Neural cell (in vitro differentiated cells): ENCODE results near the gene KLF9. TPM values are rescaled to one million over a fixed set of nuclear protein-coding genes. Genes with fewer than 3 reads are reported as not detected.

Experiments used
- H2AFZ ChIP-seq: fragments of 200-600, 300-800 bp; sonication (generic), shearing (Covaris generic); 2 replicates; pipeline ENCODE4 v1.6.0; 2014; ENCODE audit warnings: low read depth, mild to moderate bottlenecking, antibody characterized with exemption, low read length, moderate library complexity
- H3F3A ChIP-seq: fragments of 200-600 bp; shearing (Covaris generic); 2 replicates; pipeline ENCODE4 v1.6.1; 2016; ENCODE audit warnings: mild to moderate bottlenecking, moderate library complexity, mixed read lengths, antibody characterized with exemption, low read length; ENCODE audit not compliant: insufficient read depth, poor library complexity, severe bottlenecking
- H3K27ac ChIP-seq: fragments of 200-600, 300-800 bp; sonication (generic), shearing (Covaris generic); 2 replicates; pipeline ENCODE4 v1.5.1; 2014; ENCODE audit warnings: mild to moderate bottlenecking, low read length, moderate library complexity
- H3K27me3 ChIP-seq: fragments of 300-800, 200-600 bp; sonication (generic), shearing (Covaris generic); 2 replicates; pipeline ENCODE4 v1.6.0; 2014; ENCODE audit warnings: mild to moderate bottlenecking, low read depth, low read length, moderate library complexity; ENCODE audit not compliant: insufficient read depth
- H3K36me3 ChIP-seq: fragments of 300-800, 200-600 bp; sonication (generic), shearing (Covaris generic); 2 replicates; pipeline ENCODE4 v1.5.1; 2014; ENCODE audit warnings: mild to moderate bottlenecking, antibody characterized with exemption, low read length, moderate library complexity; ENCODE audit not compliant: insufficient read depth
- H3K4me2 ChIP-seq: fragments of 300-800, 200-600 bp; sonication (generic), shearing (Covaris generic); 2 replicates; pipeline ENCODE4 v1.6.0; 2014; ENCODE audit warnings: mild to moderate bottlenecking, low read length
- H3K4me3 ChIP-seq: fragments of 300-800, 200-600 bp; sonication (generic), shearing (Covaris generic); 2 replicates; pipeline ENCODE4 v1.5.1; 2014; ENCODE audit warnings: mild to moderate bottlenecking, low read length, moderate library complexity
- H3K79me2 ChIP-seq: fragments of 200-600 bp; shearing (Covaris generic); replicated peaks from 2 replicates; pipeline ENCODE4 v1.6.0; 2014; ENCODE audit warnings: mild to moderate bottlenecking, low read length, moderate library complexity; ENCODE audit not compliant: insufficient read depth
- H3K9ac ChIP-seq: fragments of 300-800, 200-600 bp; sonication (generic), shearing (Covaris generic); 2 replicates; pipeline ENCODE4 v1.6.1; 2016; ENCODE audit warnings: mild to moderate bottlenecking, low read length, mixed read lengths
- H3K9me2 ChIP-seq: fragments of 200-600 bp; shearing (Covaris generic); 2 replicates; pipeline ENCODE4 v1.6.1; 2016; ENCODE audit warnings: mild to moderate bottlenecking, low read length, mixed read lengths; ENCODE audit not compliant: insufficient read depth
- H3K9me3 ChIP-seq: fragments of 200-600, 300-800 bp; sonication (generic), shearing (Covaris generic); 2 replicates; pipeline ENCODE4 v1.6.1; 2016; ENCODE audit warnings: mild to moderate bottlenecking, mixed run types, low read length, moderate library complexity, mixed read lengths
- H4K20me1 ChIP-seq: fragments of 200-600 bp; shearing (Covaris generic); 2 replicates; pipeline ENCODE4 v1.6.1; 2016; ENCODE audit warnings: mild to moderate bottlenecking, mixed run types; ENCODE audit not compliant: insufficient read depth
- EP300 ChIP-seq: fragments of 450-650 bp; conservative IDR thresholded peaks from 2 replicates; pipeline ENCODE4 v1.6.1; 2014; ENCODE audit warnings: antibody characterized with exemption, mild to moderate bottlenecking, moderate library complexity; ENCODE audit not compliant: poor library complexity, severe bottlenecking
- EZH2 ChIP-seq: fragments of 200-600, 300-800 bp; shearing (Covaris generic), sonication (generic); IDR thresholded peaks from 2 replicates; pipeline ENCODE4 v1.6.1; 2014; ENCODE audit warnings: antibody characterized with exemption, low read length, borderline replicate concordance, mild to moderate bottlenecking; ENCODE audit not compliant: insufficient read depth, poor library complexity, severe bottlenecking
- MXI1 ChIP-seq: fragments of 450-650 bp; conservative IDR thresholded peaks from 2 replicates; pipeline ENCODE4 v1.6.1; 2014; ENCODE audit warnings: antibody characterized with exemption, mild to moderate bottlenecking; ENCODE audit not compliant: poor library complexity, severe bottlenecking
- POLR2AphosphoS5 ChIP-seq: IDR thresholded peaks from 2 replicates; pipeline ENCODE4 v1.6.1; 2012
- RAD21 ChIP-seq: fragments of 450-650 bp; conservative IDR thresholded peaks from 2 replicates; pipeline ENCODE4 v1.6.1; 2014; ENCODE audit warnings: antibody characterized with exemption, mild to moderate bottlenecking, moderate library complexity
- REST ChIP-seq: IDR thresholded peaks from 2 replicates; pipeline ENCODE4 v1.6.1; 2012; ENCODE audit warnings: borderline replicate concordance
- SMC3 ChIP-seq: fragments of 450-650 bp; conservative IDR thresholded peaks from 2 replicates; pipeline ENCODE4 v1.6.1; 2014; ENCODE audit warnings: antibody characterized with exemption, mild to moderate bottlenecking, moderate library complexity; ENCODE audit not compliant: poor library complexity
- TAF1 ChIP-seq: IDR thresholded peaks from 2 replicates; pipeline ENCODE4 v1.6.1; 2012; ENCODE audit warnings: low read depth
- polyA plus RNA-seq: library from polyadenylated mRNA; depleted of rRNA; stranded (reverse); fragments of >200 nt; gene quantifications from 2 replicates; pipeline ENCODE4 v1.2.3, GENCODE V29; 2014
- TF ChIP-seq, protein P1 (sequence below): fragments of 450-650 bp; IDR thresholded peaks from 2 replicates; pipeline ENCODE4 v1.5.1; 2014; ENCODE audit warnings: antibody characterized with exemption, mild to moderate bottlenecking, moderate library complexity; ENCODE audit not compliant: poor library complexity, severe bottlenecking

KLF9 gene
- polyA plus RNA-seq, 1 donor from 2014 or later: 0.11 TPM

DNA sequence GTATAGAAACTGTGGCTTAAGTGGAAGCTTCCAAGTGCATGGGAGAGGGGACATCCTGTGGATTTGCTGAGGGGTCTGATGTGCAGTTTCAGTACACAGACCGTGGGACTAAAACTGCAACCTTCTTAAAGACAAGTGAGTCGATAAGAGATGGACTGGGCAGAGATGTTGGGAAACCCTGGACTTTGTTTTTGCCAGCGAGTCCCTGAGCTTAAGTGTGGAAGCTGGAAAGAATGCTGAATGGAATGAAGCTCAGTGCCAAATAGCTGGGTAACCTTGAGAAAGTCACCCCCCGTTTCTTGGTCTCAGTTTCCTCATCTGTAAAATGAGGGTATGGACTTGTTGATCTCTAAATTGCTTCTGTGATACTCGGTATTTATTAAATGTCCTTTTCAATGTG lies 37.3 kb upstream of the KLF9 start:
- Histone ChIP-seq H3F3A (no peaks in the 10 kb centered on the region), H3K79me2 (no peaks in the 10 kb centered on the region), H3K4me2 (no peak overlapping the region), H3K9me2 (no peaks in the 10 kb centered on the region), H3K36me3 (no peaks in the 10 kb centered on the region), H2AFZ (no peak overlapping the region), H3K4me3 (no peak overlapping the region), H3K27ac (no peak overlapping the region), H4K20me1 (no peaks in the 10 kb centered on the region), H3K9me3 (no peaks in the 10 kb centered on the region), H3K27me3 (no peaks in the 10 kb centered on the region), H3K9ac (no peak overlapping the region)
- TF ChIP-seq TAF1 (no peak), EP300 (no peak), SMC3 (no peak), RAD21 (no peak)
- TF ChIP-seq, protein P1, sequence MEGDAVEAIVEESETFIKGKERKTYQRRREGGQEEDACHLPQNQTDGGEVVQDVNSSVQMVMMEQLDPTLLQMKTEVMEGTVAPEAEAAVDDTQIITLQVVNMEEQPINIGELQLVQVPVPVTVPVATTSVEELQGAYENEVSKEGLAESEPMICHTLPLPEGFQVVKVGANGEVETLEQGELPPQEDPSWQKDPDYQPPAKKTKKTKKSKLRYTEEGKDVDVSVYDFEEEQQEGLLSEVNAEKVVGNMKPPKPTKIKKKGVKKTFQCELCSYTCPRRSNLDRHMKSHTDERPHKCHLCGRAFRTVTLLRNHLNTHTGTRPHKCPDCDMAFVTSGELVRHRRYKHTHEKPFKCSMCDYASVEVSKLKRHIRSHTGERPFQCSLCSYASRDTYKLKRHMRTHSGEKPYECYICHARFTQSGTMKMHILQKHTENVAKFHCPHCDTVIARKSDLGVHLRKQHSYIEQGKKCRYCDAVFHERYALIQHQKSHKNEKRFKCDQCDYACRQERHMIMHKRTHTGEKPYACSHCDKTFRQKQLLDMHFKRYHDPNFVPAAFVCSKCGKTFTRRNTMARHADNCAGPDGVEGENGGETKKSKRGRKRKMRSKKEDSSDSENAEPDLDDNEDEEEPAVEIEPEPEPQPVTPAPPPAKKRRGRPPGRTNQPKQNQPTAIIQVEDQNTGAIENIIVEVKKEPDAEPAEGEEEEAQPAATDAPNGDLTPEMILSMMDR: no peak

DNA sequence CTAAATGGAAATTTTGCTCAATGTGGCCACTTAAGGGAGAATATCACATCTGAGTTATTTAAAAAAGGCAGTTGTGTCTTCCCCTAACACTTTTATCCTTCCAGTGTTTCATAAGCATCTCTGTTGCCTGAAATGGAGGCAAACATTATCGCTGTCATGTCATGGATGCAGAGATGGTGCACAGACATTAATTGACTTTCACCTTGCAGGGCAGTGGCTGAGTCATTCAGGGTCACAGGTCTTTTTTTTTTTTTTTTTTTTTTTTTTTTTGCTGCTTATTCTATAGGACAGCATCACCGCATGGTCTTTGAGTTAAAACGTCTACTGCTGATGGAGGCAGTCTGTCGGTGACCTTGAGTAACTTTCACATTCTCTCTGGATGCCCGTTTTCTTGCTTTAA lies 36.3 kb upstream of the KLF9 start:
- Histone ChIP-seq H3K36me3 (no peaks in the 10 kb centered on the region), H3F3A (no peaks in the 10 kb centered on the region), H3K27me3 (no peaks in the 10 kb centered on the region), H3K79me2 (no peaks in the 10 kb centered on the region), H3K4me3 (no peak overlapping the region), H2AFZ (no peak overlapping the region), H3K4me2 (no peak overlapping the region), H3K9me2 (no peaks in the 10 kb centered on the region), H3K27ac (no peak overlapping the region), H4K20me1 (no peaks in the 10 kb centered on the region), H3K9ac (no peak overlapping the region), H3K9me3 (no peaks in the 10 kb centered on the region)
- TF ChIP-seq POLR2AphosphoS5: no peak
- TF ChIP-seq TAF1: no peak

- H4K20me1 ChIP-seq: no peaks in the 10 kb centered on the region
- no peaks in the 10 kb centered on the region for H3K36me3 ChIP-seq
- H3K9ac ChIP-seq: no peak overlapping the region
- H3K9me3 ChIP-seq: no peaks in the 10 kb centered on the region
- H3K9me2 ChIP-seq: no peaks in the 10 kb centered on the region
- TF ChIP-seq EP300 (no peak), SMC3 (no peak), POLR2AphosphoS5 (no peak), REST (no peak), EZH2 (no peak), RAD21 (no peak), TAF1 (no peak), MXI1 (no peak)
- TF ChIP-seq, protein P1: no peak
- H3K79me2 ChIP-seq: no peaks in the 10 kb centered on the region
- no peaks in the 10 kb centered on the region for H3F3A ChIP-seq
- H3K27me3 ChIP-seq: no peaks in the 10 kb centered on the region
- no peak overlapping the region for H3K4me2 ChIP-seq
- no peak overlapping the region for H3K4me3 ChIP-seq
- no peak overlapping the region for H3K27ac ChIP-seq
- H2AFZ ChIP-seq: no peak overlapping the region
These were observed 35.0 kb upstream of the KLF9 start for GRCh38 chr9:70449461-70449860.
